GF-D8 (cell line): ENCODE results near the gene ABCD1.
"Not testable (repeated sequence)": the region's sequence is repeated elsewhere in the genome, so short reads cannot be mapped to it uniquely, and the experiment has no call there.

Experiments used
- DNase-seq: peaks from one replicate; lab custom pipeline; 2025; lab: John Stamatoyannopoulos, UW

ABCD1 gene

GRCh38 chrX:153694256-153694655, 30.4 kb upstream of the ABCD1 start:
- not testable (repeated sequence) for DNase-seq

DNA sequence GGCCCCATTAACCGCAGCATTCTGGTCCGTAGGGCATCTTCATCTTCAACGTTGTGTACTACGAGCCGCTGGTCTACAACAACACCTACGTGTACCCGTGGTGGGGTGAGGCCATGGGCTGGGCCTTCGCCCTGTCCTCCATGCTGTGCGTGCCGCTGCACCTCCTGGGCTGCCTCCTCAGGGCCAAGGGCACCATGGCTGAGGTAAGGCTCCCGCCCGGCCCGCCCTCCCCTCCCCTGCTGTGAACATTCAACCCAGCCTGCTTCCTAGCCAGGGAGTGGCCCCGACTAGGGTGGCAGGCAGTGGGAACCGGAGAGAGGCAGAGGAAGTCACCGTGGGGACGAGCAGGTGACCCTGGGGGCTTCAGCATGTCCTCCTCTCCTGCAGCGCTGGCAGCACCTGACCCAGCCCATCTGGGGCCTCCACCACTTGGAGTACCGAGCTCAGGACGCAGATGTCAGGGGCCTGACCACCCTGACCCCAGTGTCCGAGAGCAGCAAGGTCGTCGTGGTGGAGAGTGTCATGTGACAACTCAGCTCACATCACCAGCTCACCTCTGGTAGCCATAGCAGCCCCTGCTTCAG, 29.9 kb upstream of the ABCD1 start:
- DNase-seq = no peak

GRCh38 chrX:153696100-153696499, 28.6 kb upstream of the ABCD1 start:
- no peak for DNase-seq

GRCh38 chrX:153696538-153696937, 28.1 kb upstream of the ABCD1 start:
- DNase-seq = not testable (repeated sequence)

- DNase-seq = not testable (repeated sequence)
Measured at GRCh38 chrX:153696986-153697722, 27.5 kb upstream of the ABCD1 start.

DNA sequence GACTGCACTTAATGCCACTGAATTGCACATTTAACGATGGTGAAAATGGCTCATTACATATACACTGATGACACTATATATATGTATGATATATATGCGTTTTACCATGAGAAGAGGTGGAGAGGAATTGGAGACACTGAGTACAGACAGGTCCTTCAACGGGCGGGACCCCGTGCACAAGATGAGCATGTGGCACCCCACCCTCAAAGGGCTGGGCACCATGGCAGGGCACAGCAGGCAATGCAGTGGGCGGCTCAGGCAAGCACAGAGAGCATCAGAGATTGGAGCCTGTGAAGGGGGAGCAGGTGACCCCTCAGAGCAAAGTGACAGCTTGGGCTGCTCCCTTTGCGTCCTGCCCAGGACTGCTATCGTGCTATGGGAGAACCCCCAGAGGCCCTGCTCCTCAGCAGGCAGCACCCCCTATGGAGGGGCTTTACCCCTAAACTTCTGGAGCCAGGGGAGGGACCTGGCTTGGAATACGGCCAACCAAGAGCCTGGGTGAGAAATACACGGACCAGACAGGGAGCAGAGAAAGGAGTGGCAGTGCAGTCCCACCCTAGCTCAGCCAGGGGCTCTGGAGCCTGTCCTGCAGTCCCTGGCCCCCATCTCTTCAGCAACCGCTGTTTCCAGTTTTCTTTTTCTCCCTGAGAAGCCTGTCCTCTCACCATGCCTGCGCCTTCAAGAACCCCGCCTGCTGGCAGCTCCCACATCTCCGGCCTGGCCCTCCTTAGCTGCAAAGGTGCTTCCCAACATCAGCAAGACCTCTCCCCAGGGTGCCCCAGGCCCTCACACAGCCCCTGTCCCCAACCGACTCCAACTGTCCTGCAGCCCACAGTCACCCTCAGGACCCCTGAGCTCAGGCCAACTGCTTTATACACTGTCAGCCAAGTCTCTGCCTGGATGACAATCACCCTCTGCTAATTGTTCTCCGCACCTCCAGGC, 26.5 kb upstream of the ABCD1 start:
- no peak for DNase-seq

GRCh38 chrX:153699210-153699783, 25.4 kb upstream of the ABCD1 start:
- not testable (repeated sequence) for DNase-seq

DNA sequence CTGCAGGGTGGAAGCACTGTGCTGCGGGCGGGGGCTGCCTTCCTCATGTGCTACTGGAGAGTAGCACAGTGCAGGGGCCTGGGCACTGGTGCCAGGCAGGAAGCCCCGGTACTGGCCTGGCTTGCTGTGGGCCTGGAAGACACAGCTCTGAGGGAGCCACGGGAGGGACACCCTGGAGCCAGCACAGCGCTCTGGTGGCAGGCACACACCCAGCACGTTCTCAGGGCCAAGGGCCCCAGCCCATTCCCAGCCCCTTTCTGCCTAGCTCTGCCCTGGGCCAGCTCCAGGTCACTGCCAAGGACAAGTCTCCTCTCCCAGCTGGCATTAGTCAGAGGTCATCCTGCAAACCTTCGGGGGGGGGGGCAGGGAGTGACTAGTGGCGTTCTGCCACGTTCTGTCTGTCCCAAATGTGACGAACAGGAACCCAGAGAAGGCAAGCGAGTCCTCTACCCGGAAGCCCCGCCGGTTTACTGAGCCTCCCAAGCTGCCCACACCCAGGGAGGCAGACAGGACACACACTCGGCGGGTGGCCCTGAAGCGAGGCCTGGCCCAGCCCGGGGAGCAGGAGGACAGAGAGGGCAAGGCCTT, 24.8 kb upstream of the ABCD1 start:
- DNase-seq = not testable (repeated sequence)

DNA sequence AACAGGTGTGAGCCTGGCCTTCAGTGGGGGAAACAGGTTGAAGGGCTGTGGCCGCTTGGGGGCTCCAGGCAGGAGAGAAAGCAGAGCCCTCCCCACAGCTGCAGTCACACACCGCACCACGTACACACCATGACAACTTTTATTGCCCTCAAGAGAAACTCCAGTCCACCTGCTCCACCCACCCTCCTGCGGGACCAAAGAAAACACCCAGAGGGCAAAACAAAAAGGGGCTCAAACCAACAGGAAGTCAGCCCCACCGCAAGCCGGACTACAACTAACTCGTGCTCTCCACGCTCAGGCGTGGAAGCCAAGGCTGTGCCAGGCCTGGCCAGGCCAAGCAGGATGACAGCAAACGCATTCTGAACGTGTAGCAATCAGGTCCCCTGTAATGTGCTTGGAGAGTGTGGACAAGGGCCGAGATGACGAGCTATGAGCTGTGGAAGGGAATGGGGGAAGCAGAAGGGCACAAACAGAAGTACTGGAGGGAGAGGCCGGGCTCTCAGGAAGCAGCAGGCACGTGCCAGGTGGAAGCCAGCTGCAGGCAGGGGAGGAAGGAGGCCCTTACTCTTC, 24.2 kb upstream of the ABCD1 start:
- no peak for DNase-seq

GRCh38 chrX:153700967-153701366, 23.7 kb upstream of the ABCD1 start:
- no peak for DNase-seq

DNA sequence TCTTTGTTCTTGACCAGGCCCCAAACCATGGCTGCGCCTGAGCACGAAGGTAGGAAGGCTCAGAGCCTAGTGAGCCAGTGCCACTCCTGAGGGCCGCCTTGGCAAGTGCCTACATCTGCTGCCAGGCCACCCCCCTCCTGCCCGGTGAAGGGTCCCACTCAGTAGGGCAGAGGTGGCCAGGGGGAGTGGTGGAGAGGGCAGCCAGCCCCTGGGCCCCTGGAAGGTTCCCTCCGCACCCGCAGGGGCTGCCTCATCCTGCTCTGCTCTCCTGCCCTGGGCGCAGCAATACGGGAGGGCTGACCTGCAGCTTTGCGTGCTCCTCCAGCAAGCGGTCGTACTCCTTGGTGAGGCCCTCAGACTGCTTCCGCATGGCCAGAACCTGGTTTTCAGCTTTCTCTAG, 22.9 kb upstream of the ABCD1 start:
- DNase-seq = no peak

GRCh38 chrX:153702336-153703035, 22.2 kb upstream of the ABCD1 start:
- DNase-seq = no peak

- DNase-seq = no peak
Measured at GRCh38 chrX:153703036-153703370, 21.7 kb upstream of the ABCD1 start.

DNA sequence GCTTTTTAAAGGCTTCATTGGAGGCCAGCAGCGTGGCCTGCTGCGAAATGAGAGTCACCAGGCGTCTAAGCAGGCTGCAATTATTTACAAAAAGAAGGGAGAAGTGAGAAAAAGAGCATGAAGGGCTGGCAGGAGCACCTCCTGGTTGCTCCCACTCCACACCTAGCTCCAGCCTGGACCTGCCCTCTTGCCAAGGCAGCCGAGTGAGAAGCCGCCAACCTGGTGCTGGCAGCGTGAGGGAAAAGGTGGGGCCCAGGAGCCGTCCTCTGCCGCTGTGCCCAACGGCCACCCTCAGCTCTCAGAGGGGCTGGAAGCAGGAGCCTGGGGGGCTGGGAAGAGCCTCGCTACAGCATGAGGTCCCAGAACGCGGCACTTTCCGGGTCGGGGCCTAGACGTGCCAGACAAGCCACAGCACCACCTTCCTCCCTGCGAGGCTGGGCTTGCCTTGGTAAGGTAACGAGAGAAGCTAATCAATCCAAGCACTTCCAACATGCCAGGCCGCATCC, 20.6 kb upstream of the ABCD1 start:
- DNase-seq = no peak

GRCh38 chrX:153704631-153705402, 19.8 kb upstream of the ABCD1 start:
- DNase-seq = not testable (repeated sequence)

- DNase-seq = not testable (repeated sequence)
Measured at GRCh38 chrX:153705403-153706060, 19.1 kb upstream of the ABCD1 start.

DNA sequence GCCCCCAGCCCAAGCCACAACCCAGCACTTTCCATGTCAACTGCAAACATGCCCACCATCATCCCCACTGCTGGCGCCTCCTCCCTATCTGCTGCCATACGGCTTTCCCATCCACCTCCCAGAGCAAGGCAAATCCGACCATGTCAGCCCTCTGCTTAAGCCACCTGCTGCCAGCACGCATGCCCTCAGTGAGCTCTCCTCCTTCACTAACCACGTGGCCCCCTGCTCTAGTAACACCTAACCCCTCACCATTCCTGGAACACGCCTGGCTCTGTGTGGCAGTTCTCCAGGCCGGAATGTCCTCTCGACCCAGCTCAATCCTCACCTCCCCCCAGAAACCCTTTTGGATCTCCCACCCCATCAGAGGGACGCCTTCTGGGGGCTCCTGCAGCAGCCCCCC, 17.9 kb upstream of the ABCD1 start:
- DNase-seq = no peak

- no peak for DNase-seq
Measured at GRCh38 chrX:153707406-153707805, 17.2 kb upstream of the ABCD1 start.

DNA sequence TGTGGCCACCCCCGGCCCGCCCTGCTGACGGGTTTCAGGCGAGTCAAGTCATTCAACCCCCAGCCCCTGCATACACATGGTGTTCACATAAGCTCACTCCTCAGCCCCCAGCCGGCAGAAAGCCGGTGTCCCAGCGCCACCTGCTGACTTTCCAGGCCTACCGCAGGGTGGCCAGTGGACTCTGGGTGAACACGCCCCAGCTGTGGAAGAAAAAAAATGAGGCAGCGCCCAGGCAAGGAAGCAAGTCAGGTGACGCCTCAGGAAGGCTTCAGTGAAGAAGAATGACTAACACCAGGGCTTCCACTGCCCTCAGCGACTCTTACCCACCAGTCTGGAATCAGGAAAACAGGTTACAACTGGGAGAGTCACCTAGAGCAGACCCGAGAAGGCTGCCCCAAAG, 16.2 kb upstream of the ABCD1 start:
- DNase-seq = no peak
